Cardiac muscle cell (in vitro differentiated cells and primary cell): ENCODE data around the gene PRKACB. TPM values are rescaled to one million over a fixed set of nuclear protein-coding genes. Genes with fewer than 3 reads are reported as not detected.
"Not testable (repeated sequence)": the region's sequence is repeated elsewhere in the genome, so short reads cannot be mapped to it uniquely, and the experiment has no call there.

Experiments
- DNase-seq, 2 donors: peaks; one replicate each; pipeline versions ENCODE4 v3.0.0 to v3.0.0-alpha.2; 2010 to 2017; ENCODE audit warnings: low read depth in 1 of 2, low spot score in 1 of 2
- H3K27ac ChIP-seq: fragments of 200-600 bp; sonication (generic); 2 replicates; pipeline ENCODE4 v1.5.1; 2016
- H3K27me3 ChIP-seq: fragments of 200-600 bp; sonication (generic); 2 replicates; pipeline ENCODE4 v1.6.0; 2016; ENCODE audit warnings: control low read depth
- H3K36me3 ChIP-seq: fragments of 200-600 bp; sonication (generic); 2 replicates; pipeline ENCODE4 v1.5.1; 2016; ENCODE audit warnings: control low read depth
- H3K4me1 ChIP-seq: fragments of 200-600 bp; sonication (generic); 2 replicates; pipeline ENCODE4 v1.8.1; 2017; ENCODE audit warnings: low read depth, mild to moderate bottlenecking, mixed run types
- H3K4me3 ChIP-seq: fragments of 200-600 bp; sonication (generic); 2 replicates; pipeline ENCODE4 v1.5.1; 2016; ENCODE audit warnings: mild to moderate bottlenecking
- H3K9me3 ChIP-seq: fragments of 200-600 bp; sonication (generic); 2 replicates; pipeline ENCODE4 v1.5.1; 2017; ENCODE audit warnings: low read depth, mild to moderate bottlenecking, control low read depth
- polyA plus RNA-seq: library from polyadenylated mRNA; unstranded; fragments of >200 nt; fragmentation: Nextera tagmentation; extraction: Ambion mirVana; gene quantifications from 2 replicates; pipeline ENCODE4 v1.2.1, GENCODE V29; 2016
- total RNA-seq: library from RNA; depleted of rRNA; stranded (reverse); fragments of >200 nt; gene quantifications from 2 replicates; pipeline ENCODE4 v1.2.3, GENCODE V29; 2016
- TF ChIP-seq, protein P1 (sequence below): IDR thresholded peaks from 2 replicates; pipeline ENCODE4 v1.5.1; 2012; ENCODE audit warnings: low read depth, mild to moderate bottlenecking, low read length

Gene PRKACB
- total RNA-seq (17.5 and 21.2 TPM in 2 replicates), polyA plus RNA-seq (27.1 and 42.9 TPM in 2 replicates)

DNA sequence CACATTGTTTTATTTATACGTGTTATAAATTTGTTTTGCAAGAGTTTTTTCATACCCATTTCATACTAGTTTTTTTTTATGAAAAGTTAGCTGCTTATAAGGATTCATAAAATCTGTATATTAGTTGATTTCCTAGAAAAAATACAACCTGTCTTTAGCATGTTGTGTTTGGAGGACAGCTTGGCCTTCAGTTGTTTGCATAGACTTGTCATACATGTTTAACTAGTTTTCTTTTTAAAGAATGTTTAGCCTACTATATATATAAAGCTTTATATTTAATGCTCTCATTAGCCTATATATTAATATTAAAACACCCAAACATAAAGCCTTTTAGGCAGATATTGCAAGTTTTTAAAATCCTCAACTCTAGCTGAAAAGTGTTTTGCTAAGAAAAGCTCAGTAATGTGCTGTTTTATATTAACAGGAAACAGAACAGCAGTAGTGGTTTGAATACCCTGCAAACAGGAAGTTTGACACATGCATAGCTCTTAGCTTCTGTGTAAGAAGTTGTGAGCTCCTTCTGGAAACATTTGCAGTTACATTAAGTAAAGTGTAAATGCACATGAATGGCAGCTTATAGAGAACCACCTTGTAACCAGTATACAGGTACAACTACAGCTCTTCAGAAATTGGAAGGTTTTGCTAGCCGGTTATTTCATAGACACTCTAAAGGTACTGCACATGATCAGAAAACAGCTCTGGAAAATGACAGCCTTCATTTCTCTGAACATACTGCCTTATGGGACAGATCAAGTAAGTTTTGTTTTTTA lies at the start of gene PRKACB:
Gene PRKACB, plus strand, starts transcription at position 476 of the 770 bp plus-strand sequence. Its CDS starts 91 bp downstream, at position 567.
- Histone ChIP-seq H3K9me3 (no peaks in the 10 kb centered on the region), H3K4me3 (no peak within 1 kb of the TSS), H3K36me3 (no peaks in the 10 kb centered on the region), H3K27me3 (no peaks in the 10 kb centered on the region), H3K27ac (no peak within 1 kb of the TSS), H3K4me1 (no peaks in the 10 kb centered on the region)
- TF ChIP-seq, protein P1, sequence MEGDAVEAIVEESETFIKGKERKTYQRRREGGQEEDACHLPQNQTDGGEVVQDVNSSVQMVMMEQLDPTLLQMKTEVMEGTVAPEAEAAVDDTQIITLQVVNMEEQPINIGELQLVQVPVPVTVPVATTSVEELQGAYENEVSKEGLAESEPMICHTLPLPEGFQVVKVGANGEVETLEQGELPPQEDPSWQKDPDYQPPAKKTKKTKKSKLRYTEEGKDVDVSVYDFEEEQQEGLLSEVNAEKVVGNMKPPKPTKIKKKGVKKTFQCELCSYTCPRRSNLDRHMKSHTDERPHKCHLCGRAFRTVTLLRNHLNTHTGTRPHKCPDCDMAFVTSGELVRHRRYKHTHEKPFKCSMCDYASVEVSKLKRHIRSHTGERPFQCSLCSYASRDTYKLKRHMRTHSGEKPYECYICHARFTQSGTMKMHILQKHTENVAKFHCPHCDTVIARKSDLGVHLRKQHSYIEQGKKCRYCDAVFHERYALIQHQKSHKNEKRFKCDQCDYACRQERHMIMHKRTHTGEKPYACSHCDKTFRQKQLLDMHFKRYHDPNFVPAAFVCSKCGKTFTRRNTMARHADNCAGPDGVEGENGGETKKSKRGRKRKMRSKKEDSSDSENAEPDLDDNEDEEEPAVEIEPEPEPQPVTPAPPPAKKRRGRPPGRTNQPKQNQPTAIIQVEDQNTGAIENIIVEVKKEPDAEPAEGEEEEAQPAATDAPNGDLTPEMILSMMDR, result no peak
- peak in 1 of 2 donors; percentile 57 for DNase-seq

DNA sequence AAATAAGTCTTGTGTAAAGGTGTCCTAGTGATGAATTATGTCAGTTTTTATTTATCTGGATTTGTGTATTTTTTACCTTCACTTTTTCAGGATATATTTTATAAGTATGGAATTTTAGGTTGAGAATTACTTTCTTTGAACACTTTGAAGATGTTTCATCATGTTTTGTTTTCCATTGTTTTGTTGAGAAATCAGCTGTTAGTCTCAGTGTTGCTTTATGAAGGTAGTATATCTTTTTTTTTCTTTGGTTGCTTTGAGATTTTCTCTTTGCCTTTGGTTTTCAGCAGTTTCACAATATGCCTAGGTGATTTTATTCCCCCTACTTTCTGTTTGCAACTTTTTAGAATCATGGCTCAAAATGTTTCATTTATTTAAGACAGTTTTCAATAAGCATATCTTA lies 48.8 kb upstream of the PRKACB start:
- H3K4me3 ChIP-seq, result no peak overlapping the region
- TF ChIP-seq, protein P1, result no peak
- no peak for DNase-seq
- no peaks in the 10 kb centered on the region for H3K9me3 ChIP-seq
- no peaks in the 10 kb centered on the region for H3K4me1 ChIP-seq
- H3K27ac ChIP-seq, result no peak overlapping the region
- no peaks in the 10 kb centered on the region for H3K36me3 ChIP-seq
- no peaks in the 10 kb centered on the region for H3K27me3 ChIP-seq

DNA sequence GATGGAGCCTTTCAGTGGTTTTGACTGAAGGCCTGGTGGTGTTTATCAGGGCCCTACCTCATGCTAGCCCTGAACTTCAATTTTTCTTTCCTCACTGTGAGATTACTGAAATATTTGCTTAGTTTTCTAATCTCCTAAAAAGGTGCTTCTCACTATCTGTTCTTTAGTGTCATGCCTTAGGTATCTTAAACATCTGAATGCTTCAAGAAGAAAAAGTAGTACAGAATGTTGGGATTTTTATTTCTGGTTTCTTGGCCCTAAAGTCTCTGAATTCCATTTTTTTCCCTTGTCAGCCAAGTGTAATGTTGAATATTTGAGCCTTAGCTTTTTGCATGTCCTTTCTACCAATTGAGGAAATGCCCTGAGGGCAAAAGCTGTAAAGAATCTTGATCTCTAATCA lies 47.9 kb upstream of the PRKACB start:
- no peaks in the 10 kb centered on the region for H3K27me3 ChIP-seq
- H3K4me1 ChIP-seq, result peaks cover 4% of the 10 kb centered on the region
- no peaks in the 10 kb centered on the region for H3K36me3 ChIP-seq
- H3K4me3 ChIP-seq, result no peak overlapping the region
- no peak overlapping the region for H3K27ac ChIP-seq
- no peaks in the 10 kb centered on the region for H3K9me3 ChIP-seq
- no peak for DNase-seq
- TF ChIP-seq, protein P1, result no peak

- Histone ChIP-seq H3K4me1 (peaks cover 16% of the 10 kb centered on the region), H3K27ac (no peak overlapping the region), H3K4me3 (no peak overlapping the region), H3K36me3 (no peaks in the 10 kb centered on the region), H3K9me3 (no peaks in the 10 kb centered on the region), H3K27me3 (no peaks in the 10 kb centered on the region)
- DNase-seq, result no peak
- TF ChIP-seq, protein P1, result no peak
Observed at GRCh38 chr1:84101204-84101603, 42.9 kb upstream of the PRKACB start.

- DNase-seq, result peak; percentile 58 to 85
Observed at GRCh38 chr1:84103197-84103992, 40.7 kb upstream of the PRKACB start.

DNA sequence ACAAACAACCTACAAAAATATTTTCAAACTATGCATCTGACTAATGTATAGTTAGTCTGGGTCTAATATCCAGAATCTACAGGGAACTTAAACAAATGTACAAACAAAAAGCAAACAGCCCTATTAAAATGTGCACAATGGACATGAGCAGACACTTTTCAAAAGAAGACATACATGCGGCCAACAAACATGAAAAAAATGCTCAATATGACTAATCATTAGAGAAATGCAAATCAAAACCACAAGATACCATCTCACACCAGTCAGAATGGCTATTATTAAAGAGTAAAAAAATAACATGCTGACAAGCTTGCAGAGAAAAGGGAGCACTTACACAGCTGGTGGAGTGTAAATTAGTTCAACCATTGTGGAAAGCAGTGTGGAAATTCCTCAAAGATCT lies 36.5 kb upstream of the PRKACB start:
- not testable (repeated sequence) for H3K27me3 ChIP-seq, H3K27ac ChIP-seq, H3K36me3 ChIP-seq, H3K9me3 ChIP-seq, H3K4me3 ChIP-seq
- H3K4me1 ChIP-seq, result peaks cover 12% of the 10 kb centered on the region
- peak in 1 of 2 donors; percentile 71 for DNase-seq

More at GRCh38 chr1:84103197-84103992, 40.7 kb upstream of the PRKACB start:
- H3K36me3 ChIP-seq, result no peaks in the 10 kb centered on the region
- H3K27me3 ChIP-seq, result no peaks in the 10 kb centered on the region
- peaks cover 16% of the 10 kb centered on the region for H3K4me1 ChIP-seq
- no peak overlapping the region for H3K4me3 ChIP-seq
- H3K27ac ChIP-seq, result peak overlapping the region; percentile 82
- TF ChIP-seq, protein P1, result no peak
- no peaks in the 10 kb centered on the region for H3K9me3 ChIP-seq
